Loucy (cell line): ENCODE results near the gene VWF.

ENCODE experiments used
- CTCF ChIP-seq: fragments of 200-600 bp; sonication (generic); conservative IDR thresholded peaks from 2 replicates; pipeline ENCODE4 v1.5.1; 2014; ENCODE audit warnings: mild to moderate bottlenecking, antibody characterized with exemption, low read length
- EZH2phosphoT487 ChIP-seq: fragments of 200-600 bp; IDR thresholded peaks from 2 replicates; pipeline ENCODE4 v1.6.1; 2018; ENCODE audit warnings: antibody characterized with exemption, mild to moderate bottlenecking, moderate library complexity, borderline replicate concordance

GRCh38 chr12:6042446-6042845, 82.0 kb downstream of the VWF start:
- no peak for TF ChIP-seq CTCF
- TF ChIP-seq EZH2phosphoT487, result no peak
